Erythroblast (primary cell): ENCODE data around the gene LRP1B.

Experiments
- GATA1 ChIP-seq: IDR thresholded peaks from 2 replicates; pipeline ENCODE4 v1.6.1; 2011; ENCODE audit warnings: low read depth, mild to moderate bottlenecking, control low read depth, low read length, moderate library complexity
- POLR2A ChIP-seq: IDR thresholded peaks from 2 replicates; pipeline ENCODE4 v1.6.1; 2011; ENCODE audit warnings: mild to moderate bottlenecking, low read length

DNA sequence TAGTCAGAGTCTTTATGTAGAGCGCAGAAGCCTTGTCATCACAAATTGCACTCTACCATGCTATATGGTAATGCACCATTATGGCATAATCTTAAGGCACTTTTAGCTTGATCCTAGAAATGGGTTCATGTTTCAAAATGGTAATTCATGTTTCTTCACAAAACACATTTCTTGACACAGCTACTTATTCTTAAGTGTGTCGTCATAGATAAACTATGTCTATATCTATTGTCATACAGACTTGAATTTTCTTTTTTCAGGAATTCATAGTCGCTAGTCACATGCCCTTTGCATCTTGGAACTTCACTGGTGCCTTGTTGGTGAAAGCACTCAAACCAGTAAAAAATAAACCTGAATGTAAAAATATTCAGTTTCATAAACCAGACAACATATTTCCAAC is 1578.2 kb downstream of the LRP1B start:
- TF ChIP-seq POLR2A (no peak), GATA1 (no peak)
